ENCODE measurements around the gene MPRIP.

MPRIP gene

GRCh38 chr17:17050346-17051345 lies 8.4 kb downstream of the MPRIP start:
- DNase-seq (ENCODE audit: low read depth in 1 of 2, low spot score in 1 of 2): no peak

GRCh38 chr17:17051380-17051779 lies 9.1 kb downstream of the MPRIP start:
- DNase-seq (ENCODE audit: low read depth in 1 of 2, low spot score in 1 of 2): no peak

GRCh38 chr17:17051791-17052461 lies 9.7 kb downstream of the MPRIP start:
- DNase-seq (ENCODE audit: low read depth in 1 of 2, low spot score in 1 of 2): no peak

GRCh38 chr17:17052462-17053221 lies 10.4 kb downstream of the MPRIP start:
- DNase-seq (ENCODE audit: low read depth in 1 of 2, low spot score in 1 of 2): no peak

GRCh38 chr17:17053446-17054379 lies 11.5 kb downstream of the MPRIP start:
- no peak for DNase-seq (ENCODE audit: low read depth in 1 of 2, low spot score in 1 of 2)

- no peak for DNase-seq (ENCODE audit: low read depth in 1 of 2, low spot score in 1 of 2)
Observed at GRCh38 chr17:17054636-17055035, 12.4 kb downstream of the MPRIP start.

GRCh38 chr17:17055286-17056155 lies 13.3 kb downstream of the MPRIP start:
- DNase-seq (ENCODE audit: low read depth in 1 of 2, low spot score in 1 of 2): no peak

- DNase-seq (ENCODE audit: low read depth in 1 of 2, low spot score in 1 of 2): no peak
Observed at GRCh38 chr17:17056156-17056539, 13.9 kb downstream of the MPRIP start.

GRCh38 chr17:17057057-17057551 lies 14.8 kb downstream of the MPRIP start:
- no peak for DNase-seq (ENCODE audit: low read depth in 1 of 2, low spot score in 1 of 2)

- DNase-seq (ENCODE audit: low read depth in 1 of 2, low spot score in 1 of 2): no peak
Observed at GRCh38 chr17:17058304-17058703, 16.0 kb downstream of the MPRIP start.

- DNase-seq (ENCODE audit: low read depth in 1 of 2, low spot score in 1 of 2): no peak
Observed at GRCh38 chr17:17059301-17059890, 17.1 kb downstream of the MPRIP start.

- no peak for DNase-seq (ENCODE audit: low read depth in 1 of 2, low spot score in 1 of 2)
Observed at GRCh38 chr17:17060001-17060922, 18.0 kb downstream of the MPRIP start.

GRCh38 chr17:17060930-17061329 lies 18.7 kb downstream of the MPRIP start:
- no peak for DNase-seq (ENCODE audit: low read depth in 1 of 2, low spot score in 1 of 2)

GRCh38 chr17:17061516-17061915 lies 19.3 kb downstream of the MPRIP start:
- no peak for DNase-seq (ENCODE audit: low read depth in 1 of 2, low spot score in 1 of 2)

GRCh38 chr17:17062356-17062755 lies 20.1 kb downstream of the MPRIP start:
- no peak for DNase-seq (ENCODE audit: low read depth in 1 of 2, low spot score in 1 of 2)

- no peak for DNase-seq (ENCODE audit: low read depth in 1 of 2, low spot score in 1 of 2)
Observed at GRCh38 chr17:17062866-17063265, 20.6 kb downstream of the MPRIP start.

- DNase-seq (ENCODE audit: low read depth in 1 of 2, low spot score in 1 of 2): no peak
Observed at GRCh38 chr17:17063546-17064122, 21.4 kb downstream of the MPRIP start.

All from activated CD4-positive, alpha-beta T cell treated with anti-CD3 and anti-CD28 coated beads, Interleukin-2, amount 50 U/mL, for 24 hours (primary cell).